Uterus (tissue), 2 donors: ENCODE measurements around the gene PRKCE.

Experiments used
- POLR2A ChIP-seq, 2 donors: fragments of 450-650 bp; IDR thresholded peaks; one replicate each; pipeline ENCODE4 v1.6.1; 2016; ENCODE audit warnings: antibody characterized with exemption in 2 of 2, mild to moderate bottlenecking in 1 of 2, moderate library complexity in 1 of 2
- TF ChIP-seq, protein P1 (sequence below), 4 experiments: fragments of 200-600 bp in 2 of 4; fragments of 450-650 bp in 2 of 4; sonication (generic) in 2 of 4; IDR thresholded peaks; one replicate each; pipeline ENCODE4 v1.5.1; 2016 to 2019; ENCODE audit warnings: antibody characterized with exemption in 4 of 4, mild to moderate bottlenecking in 2 of 4, moderate library complexity in 1 of 4

DNA sequence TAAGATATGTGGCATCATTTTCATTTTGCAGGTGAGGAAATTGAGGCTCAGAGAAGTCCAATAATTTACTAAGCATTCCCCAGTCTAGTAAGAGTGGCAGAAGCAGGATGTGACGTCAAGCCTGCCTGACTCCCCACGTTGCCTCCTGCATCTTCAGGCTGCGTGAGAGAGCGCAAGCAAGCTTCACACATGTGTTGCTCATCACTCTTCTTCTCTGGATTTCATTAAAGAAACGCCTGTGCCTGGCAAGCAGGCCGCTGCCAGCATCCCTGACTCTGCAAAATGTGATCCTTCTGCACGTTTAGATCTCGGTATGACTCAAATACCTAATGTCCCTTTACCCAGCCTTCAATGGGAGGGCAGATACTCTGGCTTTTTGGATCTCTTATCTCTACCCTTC lies 96.8 kb downstream of the PRKCE start:
- TF ChIP-seq, protein P1, sequence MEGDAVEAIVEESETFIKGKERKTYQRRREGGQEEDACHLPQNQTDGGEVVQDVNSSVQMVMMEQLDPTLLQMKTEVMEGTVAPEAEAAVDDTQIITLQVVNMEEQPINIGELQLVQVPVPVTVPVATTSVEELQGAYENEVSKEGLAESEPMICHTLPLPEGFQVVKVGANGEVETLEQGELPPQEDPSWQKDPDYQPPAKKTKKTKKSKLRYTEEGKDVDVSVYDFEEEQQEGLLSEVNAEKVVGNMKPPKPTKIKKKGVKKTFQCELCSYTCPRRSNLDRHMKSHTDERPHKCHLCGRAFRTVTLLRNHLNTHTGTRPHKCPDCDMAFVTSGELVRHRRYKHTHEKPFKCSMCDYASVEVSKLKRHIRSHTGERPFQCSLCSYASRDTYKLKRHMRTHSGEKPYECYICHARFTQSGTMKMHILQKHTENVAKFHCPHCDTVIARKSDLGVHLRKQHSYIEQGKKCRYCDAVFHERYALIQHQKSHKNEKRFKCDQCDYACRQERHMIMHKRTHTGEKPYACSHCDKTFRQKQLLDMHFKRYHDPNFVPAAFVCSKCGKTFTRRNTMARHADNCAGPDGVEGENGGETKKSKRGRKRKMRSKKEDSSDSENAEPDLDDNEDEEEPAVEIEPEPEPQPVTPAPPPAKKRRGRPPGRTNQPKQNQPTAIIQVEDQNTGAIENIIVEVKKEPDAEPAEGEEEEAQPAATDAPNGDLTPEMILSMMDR (IDR thresholded peaks at IDR 0.05), result no peak
- TF ChIP-seq POLR2A (IDR thresholded peaks at IDR 0.05), result no peak
